ENCODE data around the gene IFITM5. TPM values are rescaled to one million over a fixed set of nuclear protein-coding genes. Genes with fewer than 3 reads are reported as not detected.
A peak's percentile ranks its signal among the peaks of the same experiment; 100 is the strongest.
"Not testable (repeated sequence)": the region's sequence is repeated elsewhere in the genome, so short reads cannot be mapped to it uniquely, and the experiment has no call there.

Gene IFITM5
- total and polyA plus RNA-seq, 2 of the 8 experiments (the other 6 are each of a cell fraction or from before 2014, with no cell fraction given): not detected

DNA sequence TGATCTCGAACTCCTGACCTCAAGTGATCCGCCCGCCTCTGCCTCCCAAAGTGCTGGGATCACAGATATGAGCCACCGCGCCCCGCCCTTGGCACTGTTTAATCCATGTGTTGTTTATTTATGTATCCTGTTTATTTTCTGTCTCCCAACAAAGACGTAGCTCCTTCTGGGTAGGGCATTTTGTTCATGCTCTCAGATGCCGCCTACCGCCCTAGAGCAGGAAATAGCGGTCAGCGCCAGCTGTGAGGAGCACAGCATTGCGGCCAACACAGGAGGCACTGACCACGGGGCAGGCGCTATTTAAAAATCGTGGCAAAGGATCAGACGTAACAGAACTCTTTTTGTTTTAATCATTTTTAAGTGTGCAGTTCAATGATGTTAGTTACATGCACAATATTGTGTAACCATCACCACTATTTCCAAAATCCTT is 30.6 kb downstream of the IFITM5 start:
- not testable (repeated sequence) for H3K4me3 ChIP-seq (ENCODE audit: extremely low read depth in 1 of 4, insufficient read depth in 2 of 4, low read depth in 3 of 4, low read length in 4 of 4); DNase-seq (ENCODE audit: low read depth in 1 of 2, low spot score in 2 of 2); H3K79me2 ChIP-seq (ENCODE audit: control insufficient read depth in 1 of 2, insufficient read depth in 2 of 2, low read length in 2 of 2); H3K27ac ChIP-seq (ENCODE audit: low read depth, low read length); H2AFZ ChIP-seq (ENCODE audit: low read length); H3K18ac ChIP-seq (ENCODE audit: extremely low read depth, low read length); H3K14ac ChIP-seq (ENCODE audit: insufficient read length); H2AK5ac ChIP-seq (ENCODE audit: low read depth, low read length); H3K9ac ChIP-seq (replicated peaks in 1 of 4; ENCODE audit: extremely low read depth in 1 of 4, low read depth in 3 of 4, low read length in 3 of 4); H3K27me3 ChIP-seq (replicated peaks in 1 of 4; ENCODE audit: control insufficient read depth in 3 of 4, extremely low read depth in 1 of 4, insufficient read depth in 3 of 4, low read length in 3 of 4); H4K5ac ChIP-seq (ENCODE audit: insufficient read length, low read depth, low read length); H2BK120ac ChIP-seq (replicated peaks; ENCODE audit: low read depth, low read length); H4K8ac ChIP-seq (ENCODE audit: extremely low read depth, insufficient read depth, low read length); H3K56ac ChIP-seq (replicated peaks; ENCODE audit: insufficient read length, low read depth, low read length); H3K36me3 ChIP-seq (ENCODE audit: control insufficient read depth in 2 of 4, insufficient read depth in 4 of 4, low read length in 3 of 4); H4K20me1 ChIP-seq (replicated peaks in 1 of 2; ENCODE audit: control insufficient read depth in 1 of 2, insufficient read depth in 2 of 2, low read length in 2 of 2); H4K91ac ChIP-seq (replicated peaks; ENCODE audit: insufficient read length, low read length); H3K23me2 ChIP-seq (ENCODE audit: low read depth, low read length); H2BK15ac ChIP-seq (ENCODE audit: low read length); H3K23ac ChIP-seq (ENCODE audit: insufficient read length); H3K79me1 ChIP-seq (ENCODE audit: low read depth, low read length); H3K9me3 ChIP-seq (ENCODE audit: insufficient read depth in 2 of 2, low read depth in 1 of 2, low read length in 1 of 2); FAIRE-seq
- peak overlapping the region; percentile 50; the same call in 1 of the 2 replicates for H2BK5ac ChIP-seq (ENCODE audit: low read depth, low read length)
- peak overlapping the region; percentile 75 for H2BK12ac ChIP-seq (ENCODE audit: low read depth, low read length)
- 0 out of 2 replicates have a peak overlapping the region, but pooled peaks have one; percentile 80 for H2BK20ac ChIP-seq (ENCODE audit: low read length)
- ChIA-PET CTCF (ENCODE audit: partially characterized antibody) (interaction anchor here (0.8 to 2.5 kb wide), 6 partner anchors 10 to 94 kb away, joined by 3 to 11 read pairs (median 6); partner anchors contain the start of gene NLRP6), POLR2A (ENCODE audit: partially characterized antibody) (interaction anchor here (0.8 to 2.1 kb wide), 9 partner anchors 13 to 99 kb away, joined by 3 to 11 read pairs (median 5); partner anchors contain the start of gene IFITM2)
- H3K4me2 ChIP-seq (ENCODE audit: insufficient read depth in 1 of 2, low read depth in 2 of 2, low read length in 2 of 2): peak overlapping the region in 1 of 2 experiments; percentile 22; a peak in 1 of 4 replicates
- peaks cover 4 to 20% (median 13%) of the 10 kb centered on the region in 4 experiments for H3K4me1 ChIP-seq (replicated peaks in 1 of 4; ENCODE audit: control insufficient read depth in 3 of 4, insufficient read depth in 4 of 4, low read length in 3 of 4)
- WGBS, 2 experiments (ENCODE audit: extremely low coverage in 1 of 2, insufficient coverage in 1 of 2, insufficient read length in 1 of 2, insufficient replicate concordance in 2 of 2, low coverage in 1 of 2, low lambda C conversion rate in 2 of 2, missing lambda C conversion rate in 1 of 2): 71% methylated on average over 16 of the region's 16 CpGs; no CpG with 5 or more reads in 1 of the 2 experiments
- TF ChIP-seq, protein P1, sequence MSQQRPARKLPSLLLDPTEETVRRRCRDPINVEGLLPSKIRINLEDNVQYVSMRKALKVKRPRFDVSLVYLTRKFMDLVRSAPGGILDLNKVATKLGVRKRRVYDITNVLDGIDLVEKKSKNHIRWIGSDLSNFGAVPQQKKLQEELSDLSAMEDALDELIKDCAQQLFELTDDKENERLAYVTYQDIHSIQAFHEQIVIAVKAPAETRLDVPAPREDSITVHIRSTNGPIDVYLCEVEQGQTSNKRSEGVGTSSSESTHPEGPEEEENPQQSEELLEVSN (IDR thresholded peaks at IDR 0.05): 0 out of 2 replicates have a peak, but pooled peaks have one; percentile 16
- TF ChIP-seq, protein P2, sequence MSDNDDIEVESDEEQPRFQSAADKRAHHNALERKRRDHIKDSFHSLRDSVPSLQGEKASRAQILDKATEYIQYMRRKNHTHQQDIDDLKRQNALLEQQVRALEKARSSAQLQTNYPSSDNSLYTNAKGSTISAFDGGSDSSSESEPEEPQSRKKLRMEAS (IDR thresholded peaks at IDR 0.05): peak; percentile 20; the same call in 1 of the 2 replicates
- peak overlapping the region; percentile 20 for H3K4ac ChIP-seq (replicated peaks; ENCODE audit: insufficient read length, low read depth, low read length)
